K562 (cell line): ENCODE data around the gene FZD10.

Experiments used
- BHLHE40 ChIP-seq: IDR thresholded peaks from 2 replicates; pipeline ENCODE4 v1.6.1; 2011; ENCODE audit warnings: low read length, improper control_type of control experiment
- POLR2AphosphoS5 ChIP-seq: IDR thresholded peaks from 2 replicates; pipeline ENCODE4 v1.6.1; 2011; ENCODE audit warnings: mild to moderate bottlenecking, low read depth, low read length, moderate library complexity; ENCODE audit not compliant: control insufficient read depth, insufficient read depth
- REST ChIP-seq, 2 experiments: fragments of 450-650 bp; formaldehyde crosslinking in 1 of 2; IDR thresholded peaks; 2 replicates each; pipeline versions ENCODE4 v1.4.0 to v1.6.1; 2014 to 2020; ENCODE audit warnings: mild to moderate bottlenecking in 2 of 2, borderline replicate concordance in 1 of 2, low read depth in 1 of 2
- SMAD4 ChIP-seq: fragments of 250-450 bp; sonication (Bioruptor Pico); conservative IDR thresholded peaks from 2 replicates; pipeline ENCODE4 v1.8.0; 2021; ENCODE audit warnings: inconsistent platforms, mild to moderate bottlenecking, moderate library complexity
- TBL1XR1 ChIP-seq, 2 experiments: IDR thresholded peaks; 2 replicates each; pipeline ENCODE4 v1.6.1; 2012; ENCODE audit warnings: improper control_type of control experiment in 2 of 2, low read length in 2 of 2, mild to moderate bottlenecking in 1 of 2
- ZNF146 ChIP-seq: IDR thresholded peaks from one replicate; pipeline ENCODE4 v1.6.1; 2018; ENCODE audit warnings: missing compliant biosample characterization; ENCODE audit not compliant: unreplicated experiment
- ZNF592 ChIP-seq: fragments of 450-650 bp; IDR thresholded peaks from 2 replicates; pipeline ENCODE4 v1.6.1; 2017; ENCODE audit warnings: antibody characterized with exemption, mild to moderate bottlenecking

DNA sequence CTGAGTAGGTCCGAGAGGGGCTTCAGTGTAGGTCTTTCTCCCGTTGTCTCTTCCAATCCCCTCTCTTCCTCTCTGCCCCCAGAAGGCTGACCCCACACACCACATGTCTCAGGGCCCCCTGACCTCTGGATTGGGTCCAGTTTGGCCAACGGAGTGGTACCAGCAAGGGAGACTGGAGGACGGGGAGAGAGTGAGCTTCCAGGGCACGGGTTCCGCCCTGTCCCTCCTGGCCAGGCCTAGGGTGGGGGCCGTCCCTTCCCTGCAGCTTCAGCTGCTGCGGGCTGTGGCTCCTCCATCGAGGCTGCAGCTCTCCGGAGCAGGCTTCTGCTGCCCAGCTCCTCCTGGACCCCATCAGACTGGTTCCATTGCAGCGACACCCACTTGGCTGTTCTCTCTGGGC is 17.4 kb downstream of the FZD10 start:
- TF ChIP-seq ZNF592, result no peak
- TF ChIP-seq BHLHE40, result no peak
- no peak for TF ChIP-seq SMAD4 (CRISPR knock-in tag)
- no peak for TF ChIP-seq POLR2AphosphoS5
- TF ChIP-seq ZNF146 (CRISPR knock-in tag), result no peak
- no peak for TF ChIP-seq TBL1XR1 (IDR thresholded peaks at IDR 0.05; ENCODE audit: low read length in 2 of 2)
- no peak for TF ChIP-seq REST (IDR thresholded peaks at IDR 0.05; ENCODE audit: borderline replicate concordance)
- TF ChIP-seq REST (CRISPR knock-in tag; IDR thresholded peaks at IDR 0.05; ENCODE audit: low read depth), result no peak
